ENCODE results near the gene ASB3.

ASB3 gene

DNA sequence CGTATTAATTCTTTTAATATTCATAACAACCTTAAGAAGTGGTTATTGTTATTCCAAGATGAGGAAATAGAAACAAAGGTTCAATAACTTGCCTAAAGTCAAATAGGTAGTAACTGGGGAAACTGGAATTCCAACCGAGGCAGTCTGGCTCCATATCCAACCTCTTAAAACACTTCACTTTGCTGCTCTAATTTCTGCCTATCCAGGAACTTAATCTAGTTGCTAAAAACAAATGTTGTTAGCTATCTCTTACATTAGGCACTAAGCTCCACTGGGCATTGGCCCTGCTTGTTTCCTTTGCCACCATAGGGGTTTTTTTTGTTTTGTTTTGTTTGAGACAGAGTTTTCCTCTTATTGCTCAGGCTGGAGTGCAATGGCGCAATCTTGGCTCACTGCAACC, 24.8 kb upstream of the ASB3 start:
- Histone ChIP-seq H3K4me3 (no peak overlapping the region), H3K27ac (no peak overlapping the region)
- no peak for DNase-seq (ENCODE audit: low spot score)
- TF ChIP-seq CTCF (IDR thresholded peaks at IDR 0.05), result no peak

DNA sequence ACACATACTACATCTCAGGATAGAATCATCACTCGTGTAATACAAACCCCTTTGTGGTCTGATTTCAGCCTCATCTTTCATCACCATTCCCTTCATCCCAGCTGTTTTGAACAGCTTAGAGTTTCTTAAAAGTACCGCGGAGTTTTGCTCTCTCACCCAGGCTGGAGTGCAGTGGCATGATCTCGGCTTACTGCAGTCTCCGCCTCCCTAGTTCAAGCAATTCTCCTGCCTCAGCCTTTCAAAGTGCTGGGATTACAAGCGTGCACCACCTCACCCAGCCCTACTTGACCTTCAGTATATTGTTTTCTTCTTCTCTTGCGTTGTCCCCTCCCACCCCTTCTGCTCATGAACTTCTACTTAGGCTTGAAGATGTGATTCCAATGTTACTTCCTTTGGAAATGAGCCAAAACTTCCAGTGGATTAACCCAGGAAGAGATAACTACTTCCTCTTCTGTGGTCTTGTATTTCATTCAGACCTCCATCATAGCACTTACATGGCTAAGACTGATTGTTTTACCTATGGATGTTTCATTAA, 15.9 kb upstream of the ASB3 start:
- H3K27ac ChIP-seq, result no peak overlapping the region
- DNase-seq (ENCODE audit: low spot score), result no peak
- no peak overlapping the region for H3K4me3 ChIP-seq
- TF ChIP-seq CTCF (IDR thresholded peaks at IDR 0.05), result no peak

GRCh38 chr2:53801547-53801946, 14.8 kb upstream of the ASB3 start:
- Histone ChIP-seq H3K4me3 (no peak overlapping the region), H3K27ac (no peak overlapping the region)
- no peak for TF ChIP-seq CTCF (IDR thresholded peaks at IDR 0.05)
- DNase-seq (ENCODE audit: low spot score), result no peak

DNA sequence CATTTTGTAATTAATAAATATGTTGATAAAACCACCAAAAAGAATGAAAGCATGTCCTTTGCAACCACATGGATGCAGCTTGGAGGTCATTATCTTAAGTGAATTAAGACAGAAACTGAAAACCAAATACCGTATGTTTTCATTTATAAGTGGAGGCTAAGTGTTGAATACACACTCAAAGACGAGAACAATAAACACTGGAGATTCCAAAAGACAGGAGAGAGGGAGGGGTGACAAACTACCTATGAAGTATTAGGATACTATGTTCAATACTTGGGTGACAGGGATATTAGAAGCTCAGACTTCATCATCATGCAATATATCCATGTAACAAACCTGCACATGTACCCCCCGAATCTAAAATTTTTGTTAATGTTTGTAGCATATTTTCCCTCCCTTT, 7.1 kb upstream of the ASB3 start:
- Histone ChIP-seq H3K4me3 (no peak overlapping the region), H3K27ac (no peak overlapping the region)
- no peak for DNase-seq (ENCODE audit: low spot score)
- TF ChIP-seq CTCF (IDR thresholded peaks at IDR 0.05), result no peak

- no peak for TF ChIP-seq CTCF (IDR thresholded peaks at IDR 0.05)
- no peak for DNase-seq (ENCODE audit: low spot score)
- Histone ChIP-seq H3K27ac (no peak overlapping the region), H3K4me3 (no peak overlapping the region)
Observed at GRCh38 chr2:53793261-53793660, 6.5 kb upstream of the ASB3 start.

GRCh38 chr2:53787614-53788289, 999 bp upstream of the ASB3 start:
- Histone ChIP-seq H3K4me3 (peak overlapping the region; percentile 91), H3K27ac (peak overlapping the region; percentile 83 to 91)
- DNase-seq (ENCODE audit: low spot score), result no peak
- no peak for TF ChIP-seq CTCF (IDR thresholded peaks at IDR 0.05)

GRCh38 chr2:53786352-53786704, 425 bp downstream of the ASB3 start:
- TF ChIP-seq CTCF (IDR thresholded peaks at IDR 0.05), result no peak

More at GRCh38 chr2:53786352-53786704, 425 bp downstream of the ASB3 start:
- DNase-seq (ENCODE audit: low spot score), result peak; percentile 73
- H3K4me3 ChIP-seq, result peak overlapping the region; percentile 91
- H3K27ac ChIP-seq, result peak overlapping the region; percentile 83 to 91

Data from coronary artery (tissue), 2 donors.